PC-9 (cell line): ENCODE data around the gene ZNF688.

Source experiments
- CTCF ChIP-seq: fragments of 200-600 bp; sonication (generic); conservative IDR thresholded peaks from 2 replicates; pipeline ENCODE4 v1.6.1; 2017; ENCODE audit warnings: mixed run types, antibody characterized with exemption, mild to moderate bottlenecking, moderate library complexity
- EZH2 ChIP-seq: fragments of 200-600 bp; sonication (generic); IDR thresholded peaks from 2 replicates; pipeline ENCODE4 v1.8.0; 2017; ENCODE audit warnings: antibody characterized with exemption, low read depth

DNA sequence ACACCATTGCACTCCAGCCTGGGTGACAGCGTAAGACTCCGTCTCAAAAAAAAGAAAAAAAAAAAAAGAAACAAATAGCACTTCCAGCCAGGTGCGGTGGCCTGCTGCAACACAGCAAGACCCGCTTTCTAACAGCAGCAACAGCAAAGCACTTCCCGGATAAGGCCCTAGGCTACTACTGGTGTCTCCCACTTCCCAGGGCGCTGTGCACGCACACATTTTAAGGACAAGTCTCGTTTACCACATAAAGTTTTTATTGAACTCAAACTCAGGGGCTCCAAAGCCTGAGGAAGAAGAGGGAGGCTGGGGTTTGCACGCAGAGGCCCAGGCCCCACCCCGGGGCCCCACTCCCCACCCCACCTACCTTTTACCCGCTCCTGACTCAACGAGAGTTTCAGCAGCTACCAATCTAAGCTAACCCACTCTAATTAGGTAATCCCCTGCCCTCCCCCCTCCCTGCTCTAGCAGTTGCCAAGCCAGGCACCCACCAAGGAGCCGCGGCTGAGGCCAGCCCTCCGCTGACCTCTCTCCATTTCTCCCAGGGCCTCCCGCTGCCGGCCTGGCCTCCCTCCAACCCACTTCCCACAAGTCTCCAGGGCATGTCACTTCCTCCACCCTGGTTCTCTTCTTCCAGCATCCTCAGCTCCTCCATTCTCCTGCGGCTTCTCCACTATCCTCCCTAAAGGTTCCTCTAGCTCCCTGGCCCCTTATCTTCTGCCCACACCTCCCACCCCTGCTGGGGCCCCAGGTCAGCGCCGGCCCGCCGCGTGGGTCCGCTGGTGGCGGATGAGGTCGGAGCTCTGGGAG is 47.5 kb downstream of the ZNF688 start:
- no peak for TF ChIP-seq CTCF
- TF ChIP-seq EZH2 = no peak
